Activated CD4-positive, alpha-beta T cell treated with anti-CD3 and anti-CD28 coated beads for 36 hours (primary cell): Measurements from ENCODE around the gene TARP.
"Not testable (repeated sequence)": the region's sequence is repeated elsewhere in the genome, so short reads cannot be mapped to it uniquely, and the experiment has no call there.

Source experiments
- ATAC-seq: fragments of 200-7000 bp; cut with Tn5 transposase; one replicate; pipeline ENCODE4 v1.10.0; 2021; ENCODE audit warnings: mild to moderate bottlenecking, moderate library complexity
- CTCF ChIA-PET: fragments of 350-600 bp; sonication (Branson Sonifier 250); formaldehyde crosslinking; loops from one replicate; lab custom pipeline; 2021; ENCODE audit warnings: antibody characterized with exemption; lab: Charles Lee
- POLR2A ChIA-PET: fragments of 350-600 bp; sonication (Branson Sonifier 250); formaldehyde crosslinking; loops from one replicate; lab custom pipeline; 2021; ENCODE audit warnings: antibody characterized with exemption, inconsistent platforms; lab: Charles Lee
- DNase-seq: peaks from one replicate; pipeline ENCODE4 v3.0.0-alpha.2; 2020
- H3K27ac Mint-ChIP-seq: one replicate; pipeline ENCODE4 v1.8.0; 2021; ENCODE audit warnings: mixed read lengths
- H3K27me3 Mint-ChIP-seq: one replicate; pipeline ENCODE4 v1.8.0; 2021; ENCODE audit warnings: mixed read lengths
- H3K36me3 Mint-ChIP-seq: one replicate; pipeline ENCODE4 v1.8.0; 2021; ENCODE audit warnings: low read depth, mixed read lengths
- H3K4me1 Mint-ChIP-seq: one replicate; pipeline ENCODE4 v1.8.0; 2021; ENCODE audit warnings: mixed read lengths
- H3K4me3 Mint-ChIP-seq: one replicate; pipeline ENCODE4 v1.8.0; 2021; ENCODE audit warnings: mild to moderate bottlenecking, moderate library complexity, mixed read lengths
- H3K9me3 Mint-ChIP-seq: one replicate; pipeline ENCODE4 v1.8.0; 2021; ENCODE audit warnings: low read depth, mixed read lengths
- intact Hi-C, 2 experiments: fragments of 100-400 bp; cut with DNase I in 1 of 2; cut with micrococcal nuclease in 1 of 2; formaldehyde crosslinking; loops; one replicate each; pipeline versions ENCODE4 v1.14.2 to v1.15.1; 2022 to 2024; cut with DNase I, micrococcal nuclease

TARP gene

GRCh38 chr7:38261601-38262000, 11.8 kb downstream of the TARP start:
- intact Hi-C loops, H3K36me3 Mint-ChIP-seq, H3K27me3 Mint-ChIP-seq, POLR2A ChIA-PET, H3K4me1 Mint-ChIP-seq, H3K9me3 Mint-ChIP-seq, H3K27ac Mint-ChIP-seq, DNase-seq, CTCF ChIA-PET, ATAC-seq, H3K4me3 Mint-ChIP-seq: not testable (repeated sequence)

- H3K27me3 Mint-ChIP-seq, intact Hi-C loops, DNase-seq, H3K4me3 Mint-ChIP-seq, POLR2A ChIA-PET, H3K27ac Mint-ChIP-seq, H3K36me3 Mint-ChIP-seq, H3K4me1 Mint-ChIP-seq, CTCF ChIA-PET, ATAC-seq, H3K9me3 Mint-ChIP-seq: not testable (repeated sequence)
Observed at GRCh38 chr7:38259157-38259556, 14.3 kb downstream of the TARP start.

GRCh38 chr7:38257350-38257677, 16.1 kb downstream of the TARP start:
- Mint-ChIP-seq H3K9me3 (no peaks in the 10 kb centered on the region), H3K4me1 (no peaks in the 10 kb centered on the region), H3K4me3 (no peak overlapping the region), H3K27ac (no peak overlapping the region), H3K36me3 (no peaks in the 10 kb centered on the region), H3K27me3 (no peaks in the 10 kb centered on the region)
- POLR2A ChIA-PET = no interaction called here
- CTCF ChIA-PET = no interaction called here
- intact Hi-C loops = no loop called here
- no peak for ATAC-seq
- no peak for DNase-seq

DNA sequence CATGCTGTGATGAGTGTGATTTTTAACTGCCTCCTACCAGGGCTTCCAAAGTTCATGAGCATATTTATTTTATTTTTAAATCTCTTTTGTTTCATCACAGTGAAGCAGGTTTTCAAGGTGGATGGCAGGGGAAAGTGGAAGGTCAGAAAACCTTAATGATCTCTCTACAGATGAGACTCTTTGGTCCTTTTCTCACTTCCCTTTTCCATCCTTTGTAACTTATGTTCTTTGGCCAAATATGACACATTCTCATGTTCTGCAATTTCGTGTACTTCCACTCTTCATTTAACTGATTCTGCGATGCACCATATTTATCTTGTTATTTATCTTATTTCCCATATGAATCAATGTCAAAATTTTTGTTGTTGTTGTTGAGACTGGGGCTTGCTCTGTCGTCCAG, 23.6 kb downstream of the TARP start:
- H3K4me1 Mint-ChIP-seq, POLR2A ChIA-PET, H3K4me3 Mint-ChIP-seq, H3K27me3 Mint-ChIP-seq, DNase-seq, H3K9me3 Mint-ChIP-seq, H3K36me3 Mint-ChIP-seq, intact Hi-C loops, ATAC-seq, H3K27ac Mint-ChIP-seq: not testable (repeated sequence)
- CTCF ChIA-PET = interaction anchor here (0.9 kb wide), 1 partner anchor 81 kb away, joined by 3 read pairs; no protein-coding TSS in a partner anchor

DNA sequence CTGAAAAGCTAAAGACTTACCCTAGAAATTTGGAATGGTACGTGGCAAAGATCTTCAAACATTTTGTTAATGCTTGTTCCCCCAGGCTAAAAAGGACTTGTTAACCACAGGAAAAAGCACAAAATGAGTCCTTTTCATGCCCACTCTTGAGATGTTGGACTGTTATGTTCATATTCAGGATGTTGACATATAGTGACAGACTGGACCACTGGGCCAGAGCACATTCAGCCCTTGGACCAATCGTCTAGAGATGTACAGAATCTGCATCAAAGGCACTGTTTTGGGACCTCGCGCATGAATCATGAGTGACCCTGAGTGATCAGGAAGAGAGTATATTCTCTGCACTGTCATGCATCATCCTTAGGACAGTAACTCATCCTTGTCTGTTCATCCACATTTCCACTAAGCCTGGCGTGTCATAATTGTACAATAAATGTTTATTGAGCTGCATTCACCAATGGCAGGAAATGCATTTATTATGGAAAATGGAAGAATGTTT, 25.3 kb downstream of the TARP start:
- no peak overlapping the region for H3K27ac Mint-ChIP-seq
- ATAC-seq (peak; percentile 23), DNase-seq (no peak)
- H3K27me3 Mint-ChIP-seq = no peaks in the 10 kb centered on the region
- intact Hi-C loops = no loop called here
- ChIA-PET POLR2A (no interaction called here), CTCF (no interaction called here)
- no peaks in the 10 kb centered on the region for H3K9me3 Mint-ChIP-seq
- no peak overlapping the region for H3K4me3 Mint-ChIP-seq
- peaks cover 3% of the 10 kb centered on the region for H3K36me3 Mint-ChIP-seq
- H3K4me1 Mint-ChIP-seq = peaks cover 2% of the 10 kb centered on the region

DNA sequence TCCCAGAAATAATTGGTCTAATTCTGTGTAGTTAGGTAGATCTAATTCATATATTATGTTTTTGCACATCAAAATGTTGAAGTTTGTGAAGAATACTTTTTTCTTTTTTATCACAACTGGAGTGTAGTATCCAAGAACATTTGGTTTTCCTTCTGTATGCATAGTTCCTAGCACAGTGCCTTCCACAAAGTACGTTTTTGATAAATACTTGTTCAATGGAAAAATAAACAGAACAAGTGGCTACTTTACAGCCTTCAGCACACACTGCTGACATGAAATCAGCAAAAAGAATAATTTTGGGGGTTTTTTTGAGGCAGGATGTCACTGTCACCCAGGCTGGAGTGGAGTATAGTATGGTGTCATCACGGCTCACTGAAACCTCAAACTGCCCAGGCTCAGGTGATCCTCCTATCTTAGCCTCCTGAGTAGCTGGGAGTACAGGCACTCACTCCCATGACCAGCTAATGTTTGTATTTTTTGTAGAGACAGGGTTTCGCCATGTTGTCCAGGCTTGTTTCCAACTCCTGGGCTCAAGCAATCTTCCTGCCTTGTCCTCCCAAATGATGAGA, 27.9 kb downstream of the TARP start:
- H3K4me3 Mint-ChIP-seq = no peak overlapping the region
- ChIA-PET POLR2A (no interaction called here), CTCF (interaction anchor here (1.1 kb wide), 1 partner anchor 122 kb away, joined by 3 read pairs; no protein-coding TSS in a partner anchor)
- H3K27me3 Mint-ChIP-seq = no peaks in the 10 kb centered on the region
- DNase-seq = no peak
- no peak overlapping the region for H3K27ac Mint-ChIP-seq
- peaks cover 2% of the 10 kb centered on the region for H3K4me1 Mint-ChIP-seq
- peak; percentile 44 for ATAC-seq
- intact Hi-C loops = no loop called here
- H3K9me3 Mint-ChIP-seq = no peaks in the 10 kb centered on the region
- peaks cover 3% of the 10 kb centered on the region for H3K36me3 Mint-ChIP-seq

- H3K9me3 Mint-ChIP-seq = no peaks in the 10 kb centered on the region
Observed at GRCh38 chr7:38244516-38244915, 28.9 kb downstream of the TARP start.

GRCh38 chr7:38243345-38243744, 30.1 kb downstream of the TARP start:
- DNase-seq, POLR2A ChIA-PET, H3K27ac Mint-ChIP-seq, intact Hi-C loops, H3K4me1 Mint-ChIP-seq, H3K36me3 Mint-ChIP-seq, H3K9me3 Mint-ChIP-seq, CTCF ChIA-PET, H3K27me3 Mint-ChIP-seq, ATAC-seq, H3K4me3 Mint-ChIP-seq: not testable (repeated sequence)

More at GRCh38 chr7:38244516-38244915, 28.9 kb downstream of the TARP start:
- Mint-ChIP-seq H3K36me3 (peaks cover 3% of the 10 kb centered on the region), H3K27ac (no peak overlapping the region), H3K4me1 (peaks cover 2% of the 10 kb centered on the region), H3K27me3 (no peaks in the 10 kb centered on the region), H3K4me3 (no peak overlapping the region)
- CTCF ChIA-PET = no interaction called here
- ATAC-seq (no peak), DNase-seq (no peak)
- intact Hi-C loops = no loop called here
- POLR2A ChIA-PET = no interaction called here

DNA sequence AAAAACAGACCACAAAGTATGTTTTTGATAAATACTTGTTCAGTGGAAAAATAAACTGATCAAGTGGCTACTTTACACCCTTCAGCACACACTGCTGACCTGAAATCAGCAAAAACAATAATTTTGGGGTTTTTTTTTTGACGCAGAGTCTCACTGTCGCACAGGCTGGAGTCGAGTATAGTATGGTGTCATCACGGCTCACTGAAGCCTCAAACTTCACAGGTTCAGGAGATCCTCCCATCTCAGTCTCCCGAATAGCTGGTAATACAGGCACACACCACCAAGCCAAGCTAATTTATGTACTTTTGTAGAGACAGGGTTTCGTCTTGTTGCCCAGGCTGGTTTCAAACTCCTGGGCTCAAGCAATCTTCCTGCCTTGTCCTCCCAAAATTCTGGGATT, 30.6 kb downstream of the TARP start:
- Mint-ChIP-seq H3K27ac (no peak overlapping the region), H3K4me1 (peaks cover 2% of the 10 kb centered on the region), H3K4me3 (no peak overlapping the region), H3K36me3 (no peaks in the 10 kb centered on the region), H3K9me3 (no peaks in the 10 kb centered on the region), H3K27me3 (no peaks in the 10 kb centered on the region)
- ATAC-seq = no peak
- intact Hi-C loops = no loop called here
- POLR2A ChIA-PET = no interaction called here
- CTCF ChIA-PET = no interaction called here
- DNase-seq = no peak

- Mint-ChIP-seq H3K27ac (no peak overlapping the region), H3K27me3 (no peaks in the 10 kb centered on the region), H3K36me3 (no peaks in the 10 kb centered on the region), H3K9me3 (no peaks in the 10 kb centered on the region), H3K4me3 (no peak overlapping the region), H3K4me1 (peaks cover 8% of the 10 kb centered on the region)
- ATAC-seq (no peak), DNase-seq (no peak)
- ChIA-PET POLR2A (no interaction called here), CTCF (interaction anchor here (0.7 to 0.9 kb wide), 3 partner anchors 15 to 134 kb away, joined by 3 to 4 read pairs (median 3); no protein-coding TSS in a partner anchor)
- intact Hi-C loops = no loop called here
Observed at GRCh38 chr7:38241071-38241470, 32.4 kb downstream of the TARP start.

DNA sequence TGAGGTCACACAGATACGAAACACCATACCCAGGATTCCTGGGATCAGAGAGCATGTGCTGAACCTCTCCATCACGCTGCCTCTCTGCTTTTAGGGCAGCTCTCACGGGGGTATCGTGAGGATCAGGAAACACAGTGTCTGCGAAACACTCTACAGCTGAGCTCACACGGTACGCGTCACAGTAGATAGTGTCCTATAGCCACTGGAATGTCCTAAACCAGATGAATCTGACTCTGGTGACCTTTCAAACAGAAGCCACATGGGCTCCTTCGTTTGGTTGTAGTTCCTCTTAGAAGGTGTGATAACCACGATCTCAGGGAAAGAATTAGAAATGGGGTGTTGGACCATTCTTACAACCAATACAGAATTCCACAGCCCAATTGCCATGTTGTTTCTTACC, 34.3 kb downstream of the TARP start:
- H3K27ac Mint-ChIP-seq, H3K9me3 Mint-ChIP-seq, H3K4me3 Mint-ChIP-seq, intact Hi-C loops, H3K36me3 Mint-ChIP-seq, DNase-seq, ATAC-seq, H3K27me3 Mint-ChIP-seq, POLR2A ChIA-PET: not testable (repeated sequence)
- CTCF ChIA-PET = interaction anchor here (1.4 kb wide), 1 partner anchor 17 kb away, joined by 5 read pairs; no protein-coding TSS in a partner anchor
- H3K4me1 Mint-ChIP-seq = peaks cover 14% of the 10 kb centered on the region

DNA sequence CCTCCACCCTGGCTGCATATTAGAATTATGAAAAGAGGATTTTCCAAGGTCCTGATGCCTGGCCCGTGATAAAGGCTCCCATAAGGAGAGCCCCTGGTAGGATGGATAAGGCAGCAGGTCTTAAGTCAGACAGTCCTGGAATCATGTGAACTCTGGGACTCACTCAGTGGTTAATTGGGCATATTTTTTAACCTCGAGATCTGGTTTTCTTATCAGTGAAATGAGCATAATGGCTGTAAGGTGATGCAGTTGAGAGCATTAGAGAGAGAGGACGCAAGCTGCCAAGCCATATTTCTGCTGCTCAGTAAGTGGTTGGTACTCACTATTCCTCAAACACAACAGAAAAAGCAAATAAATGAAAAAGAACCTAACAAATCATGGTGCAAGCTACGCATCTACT, 37.8 kb downstream of the TARP start:
- no peak overlapping the region for H3K4me3 Mint-ChIP-seq
- ChIA-PET POLR2A (no interaction called here), CTCF (interaction anchor here (0.7 to 3.0 kb wide), 6 partner anchors 12 to 646 kb away, joined by 3 to 19 read pairs (median 5); no protein-coding TSS in a partner anchor)
- H3K9me3 Mint-ChIP-seq = no peaks in the 10 kb centered on the region
- H3K27me3 Mint-ChIP-seq = no peaks in the 10 kb centered on the region
- ATAC-seq (no peak), DNase-seq (no peak)
- peaks cover 39% of the 10 kb centered on the region for H3K4me1 Mint-ChIP-seq
- no peak overlapping the region for H3K27ac Mint-ChIP-seq
- no peaks in the 10 kb centered on the region for H3K36me3 Mint-ChIP-seq
- intact Hi-C loops = no loop called here
